Fibroblast of peridontal ligament (primary cell): Measurements from ENCODE around the gene GNAI1.

Experiments
- DNase-seq: peaks from one replicate; pipeline ENCODE4 v3.0.0-alpha.2; 2010; ENCODE audit errors: extremely low read depth

Gene GNAI1

GRCh38 chr7:80159802-80160201, 25.2 kb downstream of the GNAI1 start:
- no peak for DNase-seq

DNA sequence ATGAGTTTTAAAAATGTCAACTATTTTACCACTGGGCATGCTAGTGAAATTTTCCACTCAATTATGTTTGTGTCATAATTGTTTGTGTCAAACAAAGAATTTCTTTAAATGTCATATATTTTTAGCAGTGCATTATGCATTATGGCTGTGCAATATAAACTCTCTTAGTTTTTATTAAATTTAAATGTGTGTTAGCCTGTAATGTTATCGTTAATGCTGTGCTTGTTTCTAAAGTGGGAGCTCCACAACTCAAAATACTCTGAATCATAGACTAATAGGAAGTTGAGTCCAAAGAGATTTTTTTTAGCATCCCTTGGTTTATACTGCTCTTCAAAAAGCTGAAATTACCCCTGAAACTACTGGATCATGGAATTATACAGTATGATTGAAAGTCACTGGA, 26.8 kb downstream of the GNAI1 start:
- DNase-seq: no peak

DNA sequence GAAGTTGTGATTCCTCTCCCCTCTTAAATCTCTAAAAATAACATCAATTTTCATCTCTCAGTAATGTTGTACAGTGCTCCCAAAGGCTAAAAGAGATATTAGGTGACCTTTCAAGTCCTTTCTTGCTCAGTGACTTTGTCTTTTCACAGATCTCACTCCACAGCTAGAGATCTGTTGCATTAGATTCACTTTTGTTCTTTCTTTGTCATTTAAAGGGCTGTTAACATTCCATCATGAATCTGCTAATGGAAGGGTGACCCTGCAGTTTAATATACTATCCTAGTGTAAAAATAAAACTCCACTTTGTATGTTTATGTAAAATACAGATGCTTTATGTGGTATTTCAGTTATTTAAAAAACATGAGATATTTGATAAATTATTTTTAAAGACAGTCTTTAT, 30.5 kb downstream of the GNAI1 start:
- DNase-seq: no peak

GRCh38 chr7:80170445-80170844, 35.8 kb downstream of the GNAI1 start:
- no peak for DNase-seq

DNA sequence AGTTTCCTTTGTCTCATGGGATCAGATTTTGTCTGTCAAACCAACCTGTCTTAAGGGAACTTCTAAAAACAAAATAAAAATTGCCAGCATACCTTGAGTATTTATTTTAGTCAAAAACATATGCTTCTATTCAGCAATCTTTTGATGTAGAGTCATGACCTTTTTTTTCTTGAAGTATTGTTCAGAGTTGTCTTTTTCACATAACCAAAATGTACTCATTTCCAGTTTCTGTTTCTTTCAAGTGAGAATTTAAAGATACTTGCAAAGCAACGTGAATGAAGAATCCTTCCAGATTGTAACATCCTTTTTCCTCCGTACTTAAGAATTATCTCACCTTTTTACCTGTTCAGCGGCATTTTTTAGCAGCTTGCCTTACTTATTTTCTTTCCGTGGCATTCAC, 37.8 kb downstream of the GNAI1 start:
- no peak for DNase-seq

- no peak for DNase-seq
These were observed 41.1 kb downstream of the GNAI1 start for GRCh38 chr7:80175744-80176143.

DNA sequence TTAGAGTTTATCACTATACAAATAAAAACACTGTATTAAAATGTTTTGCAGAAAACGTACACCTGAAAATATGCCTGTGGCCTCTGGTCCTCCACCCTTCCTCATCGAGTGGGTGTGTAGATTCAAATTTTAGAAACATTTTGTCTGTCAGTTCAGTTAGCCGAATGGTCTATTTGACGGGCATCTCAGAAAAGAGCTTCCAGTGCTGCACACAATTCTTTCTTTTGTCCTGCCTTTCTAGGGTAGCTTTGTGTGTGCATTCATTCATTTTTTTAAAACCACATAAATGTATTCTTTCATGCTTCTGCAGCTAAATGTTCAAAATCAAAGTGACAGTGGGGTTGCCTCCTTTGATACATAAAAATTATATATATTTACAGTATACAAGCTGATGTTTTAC, 46.8 kb downstream of the GNAI1 start:
- DNase-seq: no peak

GRCh38 chr7:80182630-80183276, 48.1 kb downstream of the GNAI1 start:
- no peak for DNase-seq

GRCh38 chr7:80183351-80183750, 48.7 kb downstream of the GNAI1 start:
- DNase-seq: no peak

- DNase-seq: no peak
These were observed 49.5 kb downstream of the GNAI1 start for GRCh38 chr7:80183900-80184685.

- DNase-seq: no peak
These were observed 50.1 kb downstream of the GNAI1 start for GRCh38 chr7:80184693-80185092.

- no peak for DNase-seq
These were observed 50.9 kb downstream of the GNAI1 start for GRCh38 chr7:80185571-80185970.

DNA sequence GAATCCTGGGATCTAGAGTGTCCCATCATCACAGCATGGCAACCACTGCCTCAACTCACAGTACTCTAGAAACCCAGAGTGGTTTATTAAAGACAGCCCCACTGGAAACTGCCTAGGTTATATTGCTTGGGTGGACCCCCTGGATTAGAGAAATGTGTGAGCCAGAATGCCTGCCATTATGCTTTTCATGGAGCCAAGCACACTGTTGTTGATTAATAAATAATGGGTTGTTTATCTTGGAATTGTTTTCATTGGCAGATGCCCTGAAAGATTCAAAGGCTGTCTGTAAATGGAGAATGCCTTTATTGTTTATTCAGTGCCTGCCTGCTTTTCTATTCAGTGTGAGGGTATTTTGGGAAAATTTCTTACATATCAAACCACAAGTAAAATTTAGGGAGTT, 52.1 kb downstream of the GNAI1 start:
- peak; percentile 10 for DNase-seq

GRCh38 chr7:80187279-80187678, 52.6 kb downstream of the GNAI1 start:
- peak; percentile 14 for DNase-seq

DNA sequence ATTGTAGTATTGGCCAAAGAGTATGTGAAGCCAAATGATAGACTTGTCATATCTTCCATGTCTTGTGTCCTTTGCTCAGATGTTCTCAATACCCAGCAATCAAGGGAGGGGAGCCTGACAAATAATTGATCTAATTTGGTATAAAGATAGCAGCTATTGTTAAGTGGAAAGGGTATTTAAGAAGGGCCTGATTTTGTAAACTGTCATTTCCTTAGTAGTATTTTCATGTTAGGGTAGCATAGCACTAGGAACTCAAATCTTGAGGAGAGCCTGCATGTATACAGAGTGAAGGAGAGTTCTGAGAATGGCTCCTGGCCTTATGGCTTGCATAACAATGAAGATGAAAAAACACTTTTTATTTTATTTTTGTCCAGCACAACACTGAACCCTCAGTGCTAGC, 53.1 kb downstream of the GNAI1 start:
- no peak for DNase-seq

DNA sequence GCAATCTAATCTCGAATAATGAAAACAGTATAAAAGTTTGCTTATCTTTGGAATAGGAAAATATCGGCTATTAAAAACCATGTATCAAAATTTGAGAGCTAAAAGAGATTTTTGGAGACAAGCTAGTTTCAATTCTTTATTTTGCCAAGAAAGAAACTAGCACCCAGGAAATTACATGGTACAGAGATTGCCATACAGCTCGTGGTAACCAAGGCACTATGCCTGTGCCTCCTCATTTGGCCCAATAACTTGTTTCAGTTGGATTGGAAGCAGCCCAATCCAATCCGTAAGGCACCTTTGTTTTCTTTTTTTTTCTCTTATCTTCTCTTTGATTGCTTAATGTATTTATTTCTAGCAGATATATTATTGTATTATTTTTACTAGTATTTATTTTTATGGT, 55.0 kb downstream of the GNAI1 start:
- DNase-seq: no peak

DNA sequence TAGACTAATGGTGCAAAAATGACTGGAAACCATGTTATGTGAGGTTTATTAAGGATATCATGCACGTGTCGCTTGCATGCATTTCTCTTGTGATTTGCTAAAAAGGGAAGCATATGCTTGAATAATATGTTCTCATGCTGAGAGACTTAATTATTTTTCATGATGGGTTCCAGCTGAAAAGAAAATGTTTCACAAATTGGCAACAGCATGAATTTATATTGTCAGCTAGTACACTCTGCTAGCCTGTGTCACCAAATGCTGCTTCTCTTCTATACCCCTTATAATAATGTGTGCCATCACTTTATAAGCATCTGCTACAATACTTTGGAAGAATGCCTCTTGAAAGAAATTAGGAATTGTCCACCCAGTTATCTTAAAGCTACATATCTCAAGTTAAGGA, 63.0 kb downstream of the GNAI1 start:
- no peak for DNase-seq

DNA sequence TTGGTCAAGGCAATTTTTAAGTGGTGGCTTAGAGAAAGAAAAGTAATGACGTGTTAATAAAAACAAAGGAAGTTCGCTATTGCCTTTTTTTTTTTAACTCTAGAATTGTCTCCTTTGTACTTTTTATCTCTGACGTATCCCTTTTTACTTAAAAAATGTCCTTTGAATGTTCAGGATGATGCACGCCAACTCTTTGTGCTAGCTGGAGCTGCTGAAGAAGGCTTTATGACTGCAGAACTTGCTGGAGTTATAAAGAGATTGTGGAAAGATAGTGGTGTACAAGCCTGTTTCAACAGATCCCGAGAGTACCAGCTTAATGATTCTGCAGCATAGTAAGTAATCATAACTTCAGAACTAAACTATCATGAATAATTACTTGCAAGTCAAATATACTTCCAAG, 64.4 kb downstream of the GNAI1 start:
- DNase-seq: no peak

- DNase-seq: no peak
These were observed 69.8 kb downstream of the GNAI1 start for GRCh38 chr7:80204454-80204853.

GRCh38 chr7:80204919-80205318, 70.3 kb downstream of the GNAI1 start:
- DNase-seq: no peak

GRCh38 chr7:80206763-80207162, 72.1 kb downstream of the GNAI1 start:
- DNase-seq: no peak

- DNase-seq: peak; percentile 84
These were observed 72.9 kb downstream of the GNAI1 start for GRCh38 chr7:80207501-80207900.

- DNase-seq: no peak
These were observed 74.1 kb downstream of the GNAI1 start for GRCh38 chr7:80208700-80209099.

GRCh38 chr7:80210400-80210799, 75.8 kb downstream of the GNAI1 start:
- DNase-seq: peak; percentile 43
